ENCODE data around the gene TMEM184A.

DNA sequence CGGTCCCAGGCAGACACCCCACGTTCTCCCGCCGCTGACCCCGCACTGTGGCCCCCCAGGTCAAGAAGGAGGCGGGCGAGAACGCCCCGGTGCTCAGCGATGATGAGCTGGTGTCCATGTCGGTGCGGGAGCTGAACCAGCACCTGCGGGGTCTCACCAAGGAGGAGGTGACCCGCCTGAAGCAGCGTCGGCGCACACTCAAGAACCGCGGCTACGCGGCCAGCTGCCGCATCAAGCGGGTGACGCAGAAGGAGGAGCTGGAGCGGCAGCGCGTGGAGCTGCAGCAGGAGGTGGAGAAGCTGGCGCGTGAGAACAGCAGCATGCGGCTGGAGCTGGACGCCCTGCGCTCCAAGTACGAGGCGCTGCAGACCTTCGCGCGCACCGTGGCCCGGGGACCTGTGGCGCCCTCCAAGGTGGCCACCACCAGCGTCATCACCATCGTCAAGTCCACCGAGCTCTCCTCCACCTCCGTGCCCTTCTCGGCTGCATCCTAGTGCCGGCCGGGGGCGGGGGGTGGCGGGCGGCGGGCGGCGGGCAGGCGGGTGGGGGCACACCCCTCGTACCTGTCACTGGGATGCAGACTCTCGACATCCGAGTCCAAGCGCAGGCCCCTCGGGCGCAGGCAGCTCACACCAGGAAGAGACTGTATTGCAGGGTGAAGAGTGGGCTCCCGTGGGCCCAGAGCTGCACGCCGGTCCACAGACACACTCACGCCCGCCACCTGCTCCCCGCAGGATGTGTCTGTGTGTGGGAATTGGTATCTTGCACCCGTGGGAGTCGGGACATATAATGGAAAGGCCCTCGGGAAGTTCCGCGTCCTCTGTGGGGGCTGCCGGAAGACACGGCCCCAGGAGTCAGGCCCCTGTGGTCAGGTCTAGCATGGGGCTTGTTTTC is 15.9 kb downstream of the TMEM184A start:
- TF ChIP-seq EZH2 (IDR thresholded peaks at IDR 0.05; ENCODE audit: borderline replicate concordance, insufficient read depth, low read depth, low read length, poor library complexity, severe bottlenecking), result no peak
- TF ChIP-seq CTCF (IDR thresholded peaks at IDR 0.05), result no peak

Measured in B cell (primary cell).